NCI-H226 (cell line): ENCODE measurements around the gene MYO1H.

Experiments
- DNase-seq: peaks from one replicate; pipeline ENCODE4 v3.0.0-alpha.2; 2015

The MYO1H gene

DNA sequence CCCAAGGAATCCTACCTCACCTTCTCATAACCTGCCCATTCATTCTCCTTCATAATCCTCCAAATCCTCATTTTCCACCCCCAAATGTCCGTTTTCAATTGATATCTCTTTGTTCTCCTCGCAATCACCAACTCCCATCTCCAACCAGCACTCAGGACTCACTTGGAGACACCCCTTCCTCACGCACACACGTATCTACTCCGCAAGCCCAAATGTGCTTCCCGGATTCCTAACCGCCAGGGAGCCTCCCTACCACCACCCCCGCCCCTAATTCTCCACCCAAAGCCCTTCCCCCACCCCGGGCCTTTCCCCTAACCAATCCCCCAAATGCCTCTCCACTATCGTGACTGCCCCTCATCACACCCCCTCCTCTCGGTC lies 129.1 kb downstream of the MYO1H start:
- no peak for DNase-seq

GRCh38 chr12:109477185-109477962 lies 129.7 kb downstream of the MYO1H start, which contains the start of the genes KCTD10 and UBE3B:
TSS of gene KCTD10 (minus strand) at chr12:109477300. CDS start at chr12:109477262, 38 bp downstream.
TSS of gene UBE3B (plus strand) at chr12:109477634. CDS start at chr12:109483552, 5,918 bp downstream.
- DNase-seq: peak; percentile 84

DNA sequence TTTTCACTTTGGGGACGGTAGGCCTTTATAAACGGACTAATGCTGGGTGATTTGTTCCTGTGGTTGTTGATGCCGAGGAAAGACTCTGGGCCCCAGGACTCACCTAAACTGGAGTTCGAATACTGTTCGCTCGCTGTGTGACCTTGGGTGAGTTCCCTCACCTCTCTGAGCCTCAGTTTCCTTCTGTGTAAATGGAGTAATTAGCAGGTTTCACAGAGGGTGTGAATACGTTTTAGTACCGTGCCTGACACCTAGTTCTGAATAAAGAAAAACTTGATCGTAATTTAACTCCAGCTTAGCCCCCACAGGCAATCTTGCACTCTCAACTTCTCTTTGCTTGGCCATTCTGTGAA lies 130.2 kb downstream of the MYO1H start:
- no peak for DNase-seq

GRCh38 chr12:109479761-109480160 lies 132.1 kb downstream of the MYO1H start:
- DNase-seq: no peak

GRCh38 chr12:109480356-109480755 lies 132.7 kb downstream of the MYO1H start:
- DNase-seq: no peak

DNA sequence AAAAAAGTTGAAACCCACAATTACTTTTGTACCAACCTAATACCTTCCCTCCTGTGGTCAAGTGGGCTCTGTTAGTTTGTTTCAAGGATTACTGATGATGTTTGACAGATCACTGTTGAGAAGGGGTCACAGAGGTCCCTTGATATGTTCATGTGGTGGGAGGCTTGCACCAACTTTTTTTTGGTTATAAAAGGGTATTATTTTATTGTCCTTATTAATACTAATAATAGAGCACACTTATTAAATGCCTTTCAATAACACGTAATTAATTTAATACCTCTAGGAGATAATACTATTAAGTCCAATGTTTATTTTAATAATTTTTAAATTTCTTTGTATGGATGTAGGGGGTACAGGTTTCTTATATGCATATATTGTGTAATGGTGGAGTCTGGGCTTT lies 134.2 kb downstream of the MYO1H start:
- DNase-seq: no peak

DNA sequence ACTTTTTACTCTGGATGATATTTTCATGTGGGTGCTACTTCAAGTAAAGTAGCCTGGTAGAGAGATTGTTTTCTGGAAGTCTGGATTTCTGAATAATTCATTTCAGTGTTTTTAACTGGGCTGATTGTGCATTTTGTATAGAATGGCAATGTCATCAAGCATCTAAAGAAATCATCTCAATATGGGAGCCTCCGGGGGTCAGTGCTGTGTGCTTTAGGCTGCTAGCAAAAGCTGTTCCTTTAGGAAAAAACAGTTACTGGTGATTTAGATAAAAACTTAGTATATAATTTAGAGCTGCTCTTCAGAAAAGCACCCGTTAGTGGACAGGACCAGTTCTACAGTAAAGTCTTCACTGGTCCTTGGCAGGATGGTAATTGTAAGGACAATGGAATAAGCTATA lies 134.8 kb downstream of the MYO1H start:
- DNase-seq: no peak

DNA sequence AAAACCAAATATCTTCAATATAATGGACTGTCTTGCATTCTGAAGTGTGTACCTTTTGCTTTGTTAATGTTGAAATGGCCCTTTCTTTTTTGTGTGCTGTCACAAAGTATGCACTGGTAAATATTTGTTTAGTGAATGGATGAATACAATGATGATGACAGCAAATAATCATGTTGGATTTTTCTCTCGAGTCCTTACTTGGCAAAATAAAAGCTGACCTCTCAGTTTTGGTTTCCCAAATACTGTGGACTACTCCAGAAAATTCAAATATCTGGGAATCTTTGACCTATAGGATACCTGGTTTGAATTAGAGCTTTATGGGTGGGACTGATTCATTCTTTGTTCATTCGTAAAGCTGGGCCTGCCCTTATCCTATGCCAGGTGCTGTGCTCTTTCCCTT lies 135.2 kb downstream of the MYO1H start:
- no peak for DNase-seq

GRCh38 chr12:109483346-109483745 lies 135.6 kb downstream of the MYO1H start:
- DNase-seq: no peak

DNA sequence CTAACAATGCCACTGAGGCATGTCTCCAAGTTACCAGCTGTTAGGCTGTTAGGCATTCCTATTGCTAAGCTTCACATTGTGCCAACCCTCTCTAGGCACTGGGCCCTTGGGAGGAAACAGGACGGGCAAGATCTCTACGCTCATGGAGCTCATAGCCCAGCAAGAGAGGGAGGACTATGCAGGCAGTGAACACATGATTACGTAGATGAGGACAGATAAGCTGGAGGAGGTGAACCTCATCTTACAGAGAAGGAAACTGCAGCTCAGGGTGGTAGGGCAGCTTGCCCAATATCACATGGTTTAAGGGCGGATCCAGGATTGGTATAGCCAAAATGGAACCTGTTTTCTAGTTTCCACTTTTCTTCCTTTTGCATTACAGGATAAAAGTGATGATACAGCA lies 137.5 kb downstream of the MYO1H start:
- no peak for DNase-seq

- DNase-seq: no peak
Observed at GRCh38 chr12:109487181-109488050, 139.7 kb downstream of the MYO1H start.

DNA sequence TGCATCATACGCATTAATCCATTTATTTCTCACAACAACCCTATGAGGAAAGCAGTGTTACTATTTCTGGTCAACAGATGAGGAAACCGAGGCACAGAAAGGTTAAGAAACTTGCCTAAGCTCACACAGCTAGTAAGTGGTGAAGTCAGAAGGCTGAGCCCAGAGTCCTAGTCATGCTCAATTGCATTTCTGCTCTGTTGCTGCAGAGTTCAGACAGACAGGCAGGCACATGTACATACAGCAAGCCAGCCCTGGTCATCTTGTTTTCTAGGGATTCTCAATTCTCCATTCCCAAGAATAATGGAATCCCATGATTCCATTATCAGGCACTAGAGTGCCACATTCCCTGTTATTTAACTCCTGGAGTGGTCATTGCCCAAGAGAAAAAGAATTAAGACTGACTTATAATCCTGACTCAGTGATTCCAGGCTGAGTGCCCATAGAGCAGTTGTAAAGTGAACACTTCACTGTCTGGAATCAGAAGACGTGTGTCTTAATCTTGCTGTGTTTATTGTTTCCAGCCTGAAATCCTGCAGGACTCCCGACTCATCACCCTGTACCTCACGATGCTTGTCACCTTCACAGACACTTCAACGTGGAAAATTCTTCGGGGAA lies 140.5 kb downstream of the MYO1H start:
- DNase-seq: no peak

GRCh38 chr12:109489016-109489954 lies 141.6 kb downstream of the MYO1H start:
- DNase-seq: no peak

- DNase-seq: no peak
Observed at GRCh38 chr12:109489955-109490565, 142.4 kb downstream of the MYO1H start.

DNA sequence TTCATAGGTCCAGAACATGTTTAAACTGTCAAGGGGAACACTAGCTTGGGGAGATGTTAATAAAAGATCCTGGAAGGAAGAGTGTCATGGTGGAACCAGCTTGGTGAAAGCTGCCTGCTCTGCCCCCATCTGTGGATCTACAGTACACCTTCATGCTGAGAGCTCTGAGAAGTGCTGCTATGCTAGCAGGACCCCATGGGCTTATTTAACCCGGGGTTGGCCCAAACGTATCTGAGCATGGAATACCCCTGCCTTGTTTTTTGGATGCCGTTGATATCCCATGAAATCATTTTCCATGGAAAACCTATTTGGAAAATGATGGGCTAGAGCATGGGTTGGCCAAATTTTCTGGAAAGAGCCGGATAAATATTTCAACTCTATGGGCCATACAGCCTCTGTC lies 144.0 kb downstream of the MYO1H start:
- DNase-seq: no peak

- peak; percentile 13 for DNase-seq
Observed at GRCh38 chr12:109492371-109492770, 144.7 kb downstream of the MYO1H start.

DNA sequence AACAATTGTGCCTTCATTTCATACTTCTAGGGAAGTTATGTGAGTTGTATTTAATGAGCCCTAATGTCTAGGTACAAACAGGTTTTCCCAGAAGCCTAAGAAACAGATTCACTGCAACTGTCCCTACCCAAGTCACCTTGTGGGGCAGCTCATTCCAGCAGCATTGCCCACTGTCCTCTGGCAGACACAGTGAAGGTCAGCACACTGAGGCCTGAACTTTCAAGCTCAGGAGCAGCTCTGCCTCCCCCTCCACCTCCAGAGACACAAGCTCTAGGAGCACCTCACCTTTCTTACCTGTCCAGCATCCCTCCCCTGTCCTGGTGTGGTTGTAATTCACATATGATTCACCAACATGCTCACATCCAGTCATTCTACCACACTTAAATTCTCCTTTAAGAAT lies 145.4 kb downstream of the MYO1H start:
- no peak for DNase-seq

- no peak for DNase-seq
Observed at GRCh38 chr12:109493938-109494337, 146.2 kb downstream of the MYO1H start.

- no peak for DNase-seq
Observed at GRCh38 chr12:109494348-109494881, 146.7 kb downstream of the MYO1H start.

DNA sequence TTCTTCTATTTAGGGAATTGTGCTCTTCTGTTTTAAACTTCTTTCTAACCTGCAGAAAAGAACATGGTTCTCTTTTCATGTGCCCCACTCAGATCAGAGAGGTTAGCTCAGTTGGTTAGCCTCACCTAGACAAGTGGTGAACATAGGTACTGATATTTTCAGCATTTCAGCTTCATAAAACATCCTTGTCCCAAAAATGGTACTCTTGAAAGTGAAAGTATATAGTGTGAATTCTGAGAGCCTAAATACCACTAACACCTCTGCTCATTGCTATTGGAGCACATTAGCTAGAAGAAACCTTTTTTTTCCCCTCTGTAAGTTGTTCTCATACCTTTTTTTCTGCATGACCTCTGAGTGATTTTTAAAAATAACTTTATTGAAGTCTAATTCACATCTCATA lies 147.3 kb downstream of the MYO1H start:
- DNase-seq: no peak

- DNase-seq: no peak
Observed at GRCh38 chr12:109496306-109496705, 148.6 kb downstream of the MYO1H start.

- no peak for DNase-seq
Observed at GRCh38 chr12:109497675-109498074, 150.0 kb downstream of the MYO1H start.
